Jurkat, Clone E6-1 (cell line): ENCODE measurements around the gene FAM209B.
"Not testable (repeated sequence)": the region's sequence is repeated elsewhere in the genome, so short reads cannot be mapped to it uniquely, and the experiment has no call there.

Source experiments
- DNase-seq: peaks from one replicate; pipeline ENCODE4 v3.0.0-alpha.2; 2011; ENCODE audit warnings: low read depth, low spot score
- H3K4me3 ChIP-seq: 2 replicates; pipeline ENCODE4 v1.5.1; 2011; ENCODE audit warnings: mild to moderate bottlenecking, low read length, control low read depth, moderate library complexity

The FAM209B gene

DNA sequence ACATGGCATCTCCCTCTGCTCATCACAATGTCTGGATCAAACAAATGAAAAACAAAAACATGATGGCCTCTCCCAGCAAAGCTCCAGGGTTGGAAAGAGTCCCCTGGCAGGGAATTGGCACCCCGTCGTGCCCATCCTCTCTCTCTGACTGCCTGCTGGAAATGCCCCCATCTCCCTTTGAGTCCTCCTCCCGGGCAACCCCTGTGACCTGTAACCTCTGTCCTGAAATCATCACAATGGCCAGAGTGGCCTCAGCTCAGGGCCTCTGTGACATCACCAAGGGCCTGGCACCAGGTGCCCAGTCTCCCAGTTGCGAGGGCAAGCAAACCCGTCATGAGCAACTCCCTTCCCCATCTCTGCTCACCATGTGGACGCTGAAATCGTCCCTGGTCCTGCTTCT, 8.6 kb upstream of the FAM209B start, which contains the start of gene FAM209A:
Gene FAM209A (plus strand): TSS at position 301 of the 400 bp plus-strand sequence. CDS start 65 bp downstream, at position 366.
- DNase-seq, H3K4me3 ChIP-seq: not testable (repeated sequence)

DNA sequence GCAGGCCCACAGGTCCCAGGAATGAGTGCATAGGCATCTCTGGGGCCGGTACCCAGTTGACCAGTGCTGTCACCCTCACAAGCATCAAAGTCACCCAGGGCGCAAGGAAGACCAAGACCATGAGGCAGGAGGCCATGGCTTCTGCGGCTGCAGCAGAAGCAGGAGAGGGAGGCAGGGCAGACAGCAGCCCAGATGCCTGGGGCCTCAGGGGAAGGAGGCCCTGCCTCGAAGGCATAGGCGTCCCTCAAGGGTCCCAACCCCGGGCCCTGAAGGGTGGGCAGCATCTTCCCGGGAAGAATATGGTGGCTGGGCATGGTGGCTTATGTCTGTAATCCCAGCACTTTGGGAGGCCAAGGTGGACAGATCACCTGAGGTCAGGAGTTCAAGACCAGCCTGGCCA, 5.5 kb upstream of the FAM209B start:
- no peak for DNase-seq
- H3K4me3 ChIP-seq = no peak overlapping the region

DNA sequence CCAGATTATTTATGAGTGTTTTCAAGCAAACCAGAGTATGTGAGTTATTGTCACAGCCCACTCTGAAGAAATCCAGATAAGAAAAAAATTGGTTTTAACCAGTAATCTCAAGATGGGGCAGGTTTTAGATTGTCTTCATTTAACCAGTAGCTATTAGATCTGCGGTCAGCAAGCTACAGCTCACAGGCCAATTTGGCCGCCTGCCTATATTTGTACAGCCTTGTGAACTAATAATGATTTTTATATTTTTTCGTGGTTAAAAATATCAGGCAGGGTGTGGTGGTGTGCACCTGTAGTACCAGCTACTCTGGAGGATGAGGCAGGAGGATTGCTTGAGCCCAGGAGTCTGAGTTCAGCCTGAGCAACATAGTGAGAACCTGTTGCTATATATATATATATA, 5.0 kb downstream of the FAM209B start:
- no peak overlapping the region for H3K4me3 ChIP-seq
- DNase-seq = no peak

DNA sequence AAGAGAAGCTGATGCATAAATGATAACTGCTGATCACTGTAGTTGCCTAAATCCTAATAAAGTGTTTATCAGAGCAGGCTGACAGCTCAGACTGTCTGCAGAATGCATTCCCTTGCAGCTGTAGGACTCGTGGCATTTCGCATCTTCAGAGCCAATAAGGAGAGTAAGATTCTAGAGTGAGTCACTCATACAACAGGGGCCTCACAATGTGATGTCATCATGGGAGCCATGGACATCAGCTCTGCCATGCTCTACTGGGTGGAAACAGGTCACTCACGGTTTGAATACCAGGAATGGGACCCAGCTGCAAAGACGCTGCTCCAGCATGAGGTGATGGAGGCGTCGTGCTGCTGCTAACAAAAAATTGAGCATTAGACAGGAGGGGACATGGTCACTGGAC, 7.4 kb downstream of the FAM209B start:
- no peak for DNase-seq
- H3K4me3 ChIP-seq = no peak overlapping the region

DNA sequence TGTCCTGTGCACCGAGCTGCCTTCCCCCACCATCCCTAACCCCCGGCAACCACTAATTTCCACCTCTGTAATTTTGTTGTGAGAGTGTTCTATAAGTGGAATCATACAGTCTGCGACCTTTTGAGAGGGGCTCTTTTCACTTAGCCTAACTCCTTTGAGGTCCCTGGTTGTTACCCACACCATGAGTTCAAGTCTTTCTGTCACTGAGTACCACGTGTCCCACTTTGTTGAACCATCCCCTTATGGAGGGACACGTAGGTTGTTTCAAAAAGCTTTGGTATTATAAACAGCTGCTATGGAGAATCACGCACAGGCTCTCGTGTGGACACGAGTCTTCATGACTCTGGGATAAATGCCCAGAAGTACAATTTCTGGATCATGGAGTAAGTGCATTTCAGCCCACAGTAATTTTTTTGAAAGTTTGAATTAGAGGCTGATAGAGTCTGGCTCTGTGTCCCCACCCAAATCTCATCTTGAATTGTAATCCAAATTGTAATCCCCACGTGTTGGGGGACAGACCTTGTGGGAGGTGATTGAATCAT, 9.5 kb downstream of the FAM209B start:
- no peak for DNase-seq
- H3K4me3 ChIP-seq = no peak overlapping the region

DNA sequence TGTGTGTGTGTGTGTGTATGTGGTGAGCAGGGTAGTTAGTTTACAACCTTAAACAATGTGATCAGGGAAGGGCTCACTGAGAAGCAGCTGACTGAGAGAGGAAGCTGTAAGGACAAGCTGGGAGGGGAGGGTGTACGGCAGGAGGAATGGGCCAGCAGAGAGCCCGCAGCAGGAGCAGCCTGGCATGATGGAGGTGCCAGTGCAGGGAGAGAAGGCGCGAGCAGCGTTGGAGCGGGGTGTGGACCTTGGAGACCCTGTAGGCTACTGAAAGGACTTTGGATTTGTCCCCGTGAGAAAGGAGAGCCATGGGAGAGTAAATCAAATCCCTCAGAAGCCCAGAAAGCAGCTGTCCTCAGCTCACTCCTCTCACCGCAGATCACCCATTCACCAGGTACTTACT, 18.5 kb downstream of the FAM209B start:
- DNase-seq = no peak
- H3K4me3 ChIP-seq = no peak overlapping the region

DNA sequence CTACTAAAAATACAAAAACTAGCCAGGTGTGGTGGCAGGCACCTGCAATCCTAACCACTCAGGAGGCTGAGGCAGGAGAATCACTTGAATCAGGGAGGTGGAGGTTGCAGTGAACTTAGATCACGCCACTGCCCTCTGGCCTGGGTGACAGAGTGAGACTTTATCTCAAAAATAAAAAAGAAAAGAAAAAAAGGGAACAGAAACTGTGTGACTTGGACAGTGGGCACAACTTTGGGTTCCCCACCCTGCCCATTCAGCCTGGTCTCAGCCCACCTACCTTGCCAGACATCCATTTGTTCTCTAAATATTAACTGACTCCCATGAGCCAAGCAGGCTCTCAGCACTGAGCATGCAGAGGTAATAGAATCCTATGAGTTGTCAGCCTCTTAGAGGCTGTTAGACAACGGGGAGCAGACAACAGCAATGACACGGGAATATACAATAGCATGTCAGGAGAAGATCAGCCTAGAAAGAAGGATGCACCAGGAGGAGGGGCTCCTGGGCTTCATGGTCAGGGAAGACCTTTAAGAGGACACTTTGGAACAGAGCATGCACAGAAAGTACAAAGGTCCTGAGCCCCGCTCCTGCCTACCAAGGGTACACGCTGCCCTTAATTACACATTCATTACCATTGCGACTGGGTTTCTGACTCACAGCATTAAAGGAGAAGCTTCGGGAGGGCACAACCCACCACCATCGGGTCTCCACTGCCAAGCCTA, 20.0 kb downstream of the FAM209B start:
- no peak for DNase-seq

DNA sequence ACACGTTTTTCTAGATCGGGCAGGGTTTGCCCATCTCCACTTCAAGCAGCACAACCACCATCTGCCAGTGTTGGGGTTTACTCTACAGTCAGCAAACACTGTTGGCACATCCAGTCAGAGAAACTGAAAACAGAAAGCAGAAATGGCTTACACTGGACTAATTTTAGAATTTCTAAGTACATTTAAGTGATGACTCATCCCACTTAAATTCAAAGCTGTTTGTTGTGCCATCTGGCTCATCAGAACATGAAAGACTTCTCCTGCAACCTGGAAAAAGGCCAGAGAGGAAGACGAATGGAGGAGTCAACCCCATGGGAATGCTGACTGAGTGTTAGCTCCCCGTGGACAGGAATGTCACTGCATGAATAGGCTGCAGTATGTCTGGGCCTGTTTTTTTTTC, 21.8 kb downstream of the FAM209B start:
- no peak for DNase-seq
- no peak overlapping the region for H3K4me3 ChIP-seq

More for the DNA sequence above, 20.0 kb downstream of the FAM209B start:
- no peak overlapping the region for H3K4me3 ChIP-seq

DNA sequence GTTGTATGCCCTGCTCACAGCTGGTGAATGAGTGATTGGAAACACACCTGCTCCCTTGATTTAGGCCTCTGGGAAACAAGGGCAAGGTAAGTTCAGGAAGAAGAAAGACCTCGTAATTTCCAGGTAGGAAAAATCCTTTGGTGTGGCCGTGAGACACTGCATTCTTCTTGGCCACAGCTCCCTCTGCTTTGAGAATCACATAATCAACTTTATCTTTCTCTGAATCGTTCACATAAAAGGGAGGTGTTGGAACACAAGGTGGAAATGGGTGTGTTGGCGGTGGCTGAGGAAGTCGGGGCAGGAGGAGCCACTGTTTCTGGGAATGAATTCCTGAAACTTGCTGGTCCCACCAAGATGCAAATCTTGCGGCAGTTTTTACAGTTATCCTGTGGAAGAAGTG, 25.9 kb downstream of the FAM209B start:
- H3K4me3 ChIP-seq = no peak overlapping the region
- no peak for DNase-seq

DNA sequence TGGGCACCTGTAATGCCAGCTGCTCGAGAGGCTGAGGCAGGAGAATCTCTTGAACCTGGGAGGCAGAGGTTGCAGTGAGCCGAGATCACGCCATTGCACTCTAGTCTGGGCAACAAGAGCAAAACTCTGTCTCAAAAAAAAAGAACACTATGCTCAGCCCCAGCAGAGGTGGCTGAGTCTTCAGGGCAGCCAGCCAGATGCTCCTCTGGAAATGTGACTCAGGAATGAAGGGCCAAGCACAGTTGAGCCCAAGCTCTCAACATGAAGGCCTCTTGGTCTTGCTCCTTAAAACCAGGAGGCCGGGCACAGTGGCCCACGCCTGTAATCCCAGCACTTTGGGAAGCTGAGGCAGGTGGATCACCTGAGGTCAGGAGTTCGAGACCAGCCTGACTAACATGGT, 31.5 kb downstream of the FAM209B start:
- not testable (repeated sequence) for DNase-seq, H3K4me3 ChIP-seq

DNA sequence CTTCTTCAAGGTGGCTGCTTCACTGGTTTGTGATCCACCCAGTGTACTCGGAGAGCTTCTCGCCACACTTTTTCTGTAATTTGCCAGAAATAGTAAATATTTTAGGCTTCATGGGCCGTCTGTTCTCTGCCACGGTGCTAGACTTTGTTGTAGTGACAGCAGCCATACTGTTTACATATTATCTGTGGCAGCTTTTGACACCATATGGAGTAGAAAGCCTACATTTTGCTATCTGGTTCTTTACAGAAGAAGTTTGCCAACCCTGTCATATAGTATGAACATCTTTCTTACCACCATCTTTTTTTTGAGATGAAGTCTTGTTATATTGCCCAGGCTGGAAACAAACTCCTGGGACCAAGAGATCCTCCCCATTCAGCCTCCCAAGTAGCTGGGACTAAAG, 32.5 kb downstream of the FAM209B start:
- no peak overlapping the region for H3K4me3 ChIP-seq
- no peak for DNase-seq

DNA sequence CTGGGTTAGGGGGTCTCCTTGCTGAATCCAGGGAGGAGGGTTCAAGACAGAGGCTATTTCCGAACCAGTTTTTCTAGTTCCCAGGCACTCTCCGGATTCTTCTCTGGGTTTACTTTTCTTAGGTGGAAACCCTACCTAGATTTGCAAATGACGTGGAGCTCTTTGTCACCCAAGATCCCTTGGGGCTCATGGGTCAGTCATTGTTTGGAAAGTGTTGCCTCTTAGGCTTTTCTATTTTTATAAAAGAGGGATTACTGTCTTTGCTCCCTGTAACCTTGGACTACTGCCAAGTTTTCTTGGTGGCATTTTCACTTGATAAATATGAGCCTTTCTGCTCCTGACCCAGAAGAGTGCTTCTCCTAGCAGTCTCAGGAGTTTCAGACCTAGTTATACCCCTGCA, 33.6 kb downstream of the FAM209B start:
- H3K4me3 ChIP-seq = no peak overlapping the region
- DNase-seq = no peak

DNA sequence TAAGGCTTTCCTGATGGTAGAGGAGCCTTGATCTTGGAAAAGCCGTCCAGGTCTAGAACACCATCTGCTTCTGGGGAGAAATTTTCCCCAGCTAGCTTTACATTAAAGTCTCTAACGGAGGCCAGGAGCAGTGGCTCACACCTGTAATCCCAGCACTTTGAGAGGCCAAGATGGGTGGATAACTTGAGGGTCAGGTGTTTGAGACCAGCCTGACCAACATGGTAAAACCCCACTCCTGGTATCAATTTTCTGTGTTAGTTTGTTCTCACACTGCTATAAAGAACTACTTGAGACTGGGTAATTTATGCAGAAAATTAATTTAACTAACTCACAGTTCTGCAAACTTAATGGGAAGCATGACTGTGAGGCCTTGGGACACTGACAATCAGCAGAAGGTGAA, 37.8 kb downstream of the FAM209B start:
- no peak for DNase-seq

DNA sequence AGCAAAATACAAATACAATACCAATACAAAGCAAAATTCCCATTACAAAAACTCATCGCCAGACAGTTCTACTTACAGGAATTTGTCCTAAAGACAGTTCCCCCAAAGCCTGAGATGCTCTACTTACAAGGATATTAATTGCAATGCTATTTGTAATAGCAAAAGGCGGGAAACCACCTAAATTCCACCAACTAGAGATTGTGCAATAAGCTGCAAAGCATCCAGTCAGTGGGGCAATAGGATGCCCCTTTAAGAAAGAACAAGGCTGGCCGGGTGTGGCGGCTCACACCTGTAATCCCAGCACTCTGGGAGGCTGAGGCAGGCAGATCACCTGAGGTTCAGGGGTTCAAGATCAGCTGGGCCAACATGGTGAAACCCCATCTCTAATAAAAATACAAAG, 39.1 kb downstream of the FAM209B start:
- no peak overlapping the region for H3K4me3 ChIP-seq
- DNase-seq = no peak

More for the DNA sequence above, 37.8 kb downstream of the FAM209B start:
- H3K4me3 ChIP-seq = no peak overlapping the region

DNA sequence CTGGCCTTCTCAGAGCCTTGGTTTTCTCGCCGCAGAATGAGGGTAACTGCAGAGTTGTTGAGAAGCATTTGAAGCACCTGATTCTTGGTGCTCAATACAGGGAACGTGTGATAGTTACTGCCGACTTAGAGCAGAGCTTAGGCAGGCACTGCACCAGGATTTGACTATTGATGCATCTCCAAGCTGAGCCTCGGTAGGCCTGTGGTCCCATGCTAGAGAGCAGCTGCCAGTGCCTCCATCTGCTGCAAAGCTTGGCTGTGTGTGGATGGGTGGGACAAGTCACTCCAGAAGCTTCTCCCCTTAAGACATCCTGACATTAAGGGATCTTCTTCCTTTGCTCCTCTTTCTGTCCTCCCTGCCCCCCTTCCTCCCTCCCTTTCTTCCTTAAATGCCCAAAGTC, 40.9 kb downstream of the FAM209B start:
- H3K4me3 ChIP-seq = no peak overlapping the region
- no peak for DNase-seq

DNA sequence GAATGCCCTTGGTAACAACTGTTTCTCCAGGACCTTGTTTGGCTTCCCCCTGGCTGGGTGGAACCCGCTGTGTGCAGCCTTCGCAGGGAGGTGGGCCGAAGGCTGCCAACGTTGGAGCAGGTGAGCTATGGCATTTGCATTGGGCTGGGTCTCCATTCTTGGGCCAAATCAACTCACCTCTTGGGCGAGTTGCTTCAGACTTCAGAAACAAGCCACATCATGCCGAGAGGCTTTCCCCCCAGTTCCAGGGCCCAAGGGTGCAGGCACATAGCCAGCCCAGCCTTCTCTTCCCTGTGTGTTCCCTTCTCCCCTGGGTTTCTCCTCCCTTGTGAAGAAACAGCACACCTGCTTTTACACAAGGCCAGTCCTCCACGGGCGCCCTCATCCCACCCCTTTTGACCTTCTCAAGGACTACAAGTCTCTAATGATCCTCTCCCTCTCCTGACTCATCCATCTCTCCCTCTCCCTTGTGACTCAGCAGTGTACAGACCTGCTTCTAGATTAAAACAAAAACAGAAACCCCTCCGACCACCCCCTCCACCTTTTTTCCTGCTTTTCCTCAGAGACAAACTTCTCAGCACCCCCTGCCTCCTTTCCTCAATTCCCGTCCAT, 41.6 kb downstream of the FAM209B start:
- no peak for DNase-seq
- no peak overlapping the region for H3K4me3 ChIP-seq

DNA sequence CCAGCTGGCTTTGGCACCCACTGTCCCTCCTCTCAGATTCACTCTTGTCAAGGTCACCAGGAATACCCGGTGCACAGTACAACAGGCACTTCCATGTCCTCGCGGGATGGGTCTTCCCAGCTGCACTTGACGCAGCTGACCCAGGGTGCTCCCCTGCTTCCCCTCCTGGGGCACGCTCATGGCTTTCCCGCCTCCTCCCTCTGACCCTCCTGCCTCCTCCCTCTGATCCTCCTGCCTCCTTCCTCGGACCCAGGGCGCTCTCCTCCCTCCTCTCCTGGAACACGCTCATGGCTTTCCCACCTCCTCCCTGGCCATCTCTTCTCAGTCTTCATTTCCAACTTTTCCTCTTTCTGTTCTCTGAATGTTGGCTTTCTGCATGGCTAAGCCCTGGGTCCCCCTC, 42.1 kb downstream of the FAM209B start:
- DNase-seq = no peak
- no peak overlapping the region for H3K4me3 ChIP-seq

DNA sequence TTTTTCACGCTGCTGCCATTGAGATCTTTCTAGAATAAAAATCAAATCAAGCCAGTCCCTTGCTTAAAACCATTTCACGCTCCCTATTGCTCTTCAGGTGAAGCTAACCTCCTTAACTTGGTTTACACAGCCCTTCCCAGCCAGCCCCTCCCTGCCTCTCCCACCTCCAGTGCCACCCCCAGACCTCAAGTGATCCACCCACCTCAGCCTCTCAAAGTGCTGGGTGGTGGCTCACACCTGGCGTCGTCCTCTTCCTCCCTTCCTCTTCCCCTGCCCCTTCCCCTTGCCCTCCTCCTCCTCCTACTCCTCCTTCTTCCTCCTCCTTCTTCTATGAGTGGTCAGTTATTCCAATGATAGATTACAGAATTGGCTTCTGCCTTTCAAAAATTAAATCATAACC, 42.9 kb downstream of the FAM209B start:
- no peak for DNase-seq

DNA sequence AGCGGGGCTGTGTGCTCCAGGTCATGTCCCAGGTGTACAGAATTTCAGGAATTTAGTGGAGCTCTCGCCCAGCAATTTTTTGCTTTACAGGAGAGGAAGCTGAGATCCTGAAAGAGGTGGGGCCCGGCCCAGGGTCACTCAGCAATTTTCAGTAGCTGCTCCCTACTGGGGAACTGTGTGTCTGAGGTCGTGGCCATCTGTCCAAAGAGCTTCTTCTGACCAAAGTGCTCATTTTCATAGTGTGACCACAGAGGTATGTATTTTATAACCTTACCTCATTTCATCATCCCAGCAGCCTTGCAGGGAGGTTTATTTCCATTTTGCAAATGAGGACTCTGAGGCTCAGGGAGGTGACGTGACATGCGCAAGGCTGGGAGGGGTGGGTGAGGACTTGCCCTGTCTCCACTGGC, 46.3 kb downstream of the FAM209B start:
- DNase-seq = no peak
- H3K4me3 ChIP-seq = no peak overlapping the region

More for the DNA sequence above, 42.9 kb downstream of the FAM209B start:
- no peak overlapping the region for H3K4me3 ChIP-seq

DNA sequence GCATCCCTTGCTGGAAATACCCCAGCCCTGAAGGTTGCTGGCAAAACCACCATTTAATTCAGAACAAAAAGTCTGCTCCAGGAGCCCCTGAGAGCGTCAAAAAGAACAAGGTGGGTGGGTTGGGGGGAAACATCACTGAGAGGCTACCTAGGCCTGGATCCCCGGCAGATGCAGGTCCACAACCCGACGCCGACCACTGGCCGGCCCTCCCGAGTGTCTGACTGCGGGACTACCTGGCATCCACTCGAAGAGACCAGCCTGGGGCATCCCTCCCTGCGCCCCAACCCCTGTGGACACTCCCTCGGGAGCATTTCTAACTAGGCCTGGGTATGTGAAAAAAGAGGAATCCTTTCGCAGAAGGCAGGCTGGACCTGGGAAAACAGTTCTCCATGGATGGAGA, 47.2 kb downstream of the FAM209B start:
- H3K4me3 ChIP-seq = no peak overlapping the region

DNA sequence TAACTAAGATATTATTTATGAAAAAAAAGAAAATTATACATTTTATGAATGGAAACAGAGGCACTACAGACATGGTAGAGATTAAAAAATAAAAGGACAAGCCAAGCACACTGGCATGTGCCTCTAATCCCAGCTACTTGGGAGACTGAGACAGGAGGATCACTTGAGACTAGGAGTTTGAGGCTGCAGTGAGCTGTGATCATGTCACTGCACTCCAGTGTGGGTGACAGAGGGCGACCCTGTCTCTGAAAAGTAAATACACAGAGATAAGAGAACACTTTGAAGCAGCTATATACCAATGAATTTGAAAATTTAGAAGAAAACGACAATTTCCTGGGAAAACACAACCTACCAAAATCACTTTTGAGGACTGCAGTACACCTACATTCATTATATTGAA, 48.7 kb downstream of the FAM209B start:
- no peak for DNase-seq

More for the DNA sequence above, 47.2 kb downstream of the FAM209B start:
- no peak for DNase-seq

More for the DNA sequence above, 48.7 kb downstream of the FAM209B start:
- H3K4me3 ChIP-seq = no peak overlapping the region
